ENCODE data around the gene DCLRE1B.

DCLRE1B gene

GRCh38 chr1:113928187-113928930 is 23.2 kb downstream of the DCLRE1B start:
- peak; percentile 26 for DNase-seq (ENCODE audit: low spot score)

GRCh38 chr1:113928941-113929749 is 24.0 kb downstream of the DCLRE1B start, which contains the start of gene HIPK1:
Gene HIPK1 (plus strand): TSS chr1:113929324.
- DNase-seq (ENCODE audit: low spot score), result peak; percentile 92

GRCh38 chr1:113929750-113930498 is 24.8 kb downstream of the DCLRE1B start:
- DNase-seq (ENCODE audit: low spot score), result peak; percentile 76

- peak; percentile 47 for DNase-seq (ENCODE audit: low spot score)
Measured at GRCh38 chr1:113930499-113931161, 25.5 kb downstream of the DCLRE1B start.

- DNase-seq (ENCODE audit: low spot score), result no peak
Measured at GRCh38 chr1:113931451-113931851, 26.3 kb downstream of the DCLRE1B start.

GRCh38 chr1:113934006-113934405 is 28.9 kb downstream of the DCLRE1B start:
- no peak for DNase-seq (ENCODE audit: low spot score)

GRCh38 chr1:113934511-113935055 is 29.5 kb downstream of the DCLRE1B start:
- DNase-seq (ENCODE audit: low spot score), result no peak

GRCh38 chr1:113935176-113935575 is 30.1 kb downstream of the DCLRE1B start:
- DNase-seq (ENCODE audit: low spot score), result no peak

- no peak for DNase-seq (ENCODE audit: low spot score)
Measured at GRCh38 chr1:113935970-113936369, 30.8 kb downstream of the DCLRE1B start.

- no peak for DNase-seq (ENCODE audit: low spot score)
Measured at GRCh38 chr1:113937146-113937545, 32.0 kb downstream of the DCLRE1B start.

- DNase-seq (ENCODE audit: low spot score), result no peak
Measured at GRCh38 chr1:113938192-113938591, 33.1 kb downstream of the DCLRE1B start.

GRCh38 chr1:113940365-113941244 is 35.5 kb downstream of the DCLRE1B start:
- DNase-seq (ENCODE audit: low spot score), result no peak

- DNase-seq (ENCODE audit: low spot score), result no peak
Measured at GRCh38 chr1:113941245-113941559, 36.1 kb downstream of the DCLRE1B start.

- no peak for DNase-seq (ENCODE audit: low spot score)
Measured at GRCh38 chr1:113942527-113942926, 37.4 kb downstream of the DCLRE1B start.

- no peak for DNase-seq (ENCODE audit: low spot score)
Measured at GRCh38 chr1:113943028-113943811, 38.1 kb downstream of the DCLRE1B start.

- no peak for DNase-seq (ENCODE audit: low spot score)
Measured at GRCh38 chr1:113945329-113945728, 40.2 kb downstream of the DCLRE1B start.

- DNase-seq (ENCODE audit: low spot score), result no peak
Measured at GRCh38 chr1:113946112-113946511, 41.0 kb downstream of the DCLRE1B start.

- no peak for DNase-seq (ENCODE audit: low spot score)
Measured at GRCh38 chr1:113946678-113947387, 41.7 kb downstream of the DCLRE1B start.

- no peak for DNase-seq (ENCODE audit: low spot score)
Measured at GRCh38 chr1:113947388-113948107, 42.4 kb downstream of the DCLRE1B start.
